IgD-negative memory B cell (primary cell): Measurements from ENCODE around the gene GCG. TPM values are rescaled to one million over a fixed set of nuclear protein-coding genes. Genes with fewer than 3 reads are reported as not detected.

Experiments
- H3K27ac Mint-ChIP-seq, 3 donors: one replicate each; pipeline ENCODE4 v1.8.0; 2020 to 2022; ENCODE audit warnings: mild to moderate bottlenecking in 3 of 3, mixed read lengths in 3 of 3, moderate library complexity in 1 of 3
- H3K27me3 Mint-ChIP-seq: one replicate; pipeline ENCODE4 v1.8.0; 2021; ENCODE audit warnings: mixed read lengths
- H3K36me3 Mint-ChIP-seq: one replicate; pipeline ENCODE4 v1.8.0; 2020; ENCODE audit warnings: mild to moderate bottlenecking, mixed read lengths
- H3K4me1 Mint-ChIP-seq, 3 donors: one replicate each; pipeline ENCODE4 v1.8.0; 2020 to 2022; ENCODE audit warnings: mixed read lengths in 3 of 3, mild to moderate bottlenecking in 1 of 3
- H3K4me3 Mint-ChIP-seq, 4 donors: one replicate each; pipeline ENCODE4 v1.8.0; 2020 to 2022; ENCODE audit warnings: mild to moderate bottlenecking in 4 of 4, mixed read lengths in 4 of 4, moderate library complexity in 3 of 4
- H3K9me3 Mint-ChIP-seq, 3 donors: one replicate each; pipeline ENCODE4 v1.8.0; 2020 to 2021; ENCODE audit warnings: mixed read lengths in 3 of 3, mild to moderate bottlenecking in 1 of 3
- polyA plus RNA-seq: library from polyadenylated mRNA; unstranded; fragments of 300-500 nt; fragmentation: Illumina TruSeq; gene quantifications from one replicate; pipeline ENCODE4 v1.2.3, GENCODE V29; 2021

Gene GCG
- polyA plus RNA-seq, 1 donor from 2014 or later = not detected

- Mint-ChIP-seq H3K9me3 (no peaks in the 10 kb centered on the region), H3K27ac (no peak overlapping the region), H3K4me1 (no peaks in the 10 kb centered on the region), H3K36me3 (peaks cover 1% of the 10 kb centered on the region), H3K27me3 (peaks cover 8% of the 10 kb centered on the region), H3K4me3 (no peak overlapping the region)
These were observed 14.7 kb upstream of the GCG start for GRCh38 chr2:162166745-162167144.

- Mint-ChIP-seq H3K4me3 (no peak overlapping the region), H3K4me1 (no peaks in the 10 kb centered on the region), H3K36me3 (peaks cover 1% of the 10 kb centered on the region), H3K27me3 (peaks cover 9% of the 10 kb centered on the region), H3K9me3 (no peaks in the 10 kb centered on the region), H3K27ac (no peak overlapping the region)
These were observed 14.1 kb upstream of the GCG start for GRCh38 chr2:162166174-162166573.

GRCh38 chr2:162164802-162165201 is 12.8 kb upstream of the GCG start:
- H3K4me3 Mint-ChIP-seq = no peak overlapping the region
- H3K9me3 Mint-ChIP-seq = no peaks in the 10 kb centered on the region
- H3K36me3 Mint-ChIP-seq = peaks cover 1% of the 10 kb centered on the region
- H3K4me1 Mint-ChIP-seq = no peaks in the 10 kb centered on the region
- no peak overlapping the region for H3K27ac Mint-ChIP-seq
- peaks cover 10% of the 10 kb centered on the region for H3K27me3 Mint-ChIP-seq

GRCh38 chr2:162159446-162159845 is 7.4 kb upstream of the GCG start:
- no peaks in the 10 kb centered on the region for H3K36me3 Mint-ChIP-seq
- peak overlapping the region in 1 of 3 donors; percentile 65 for H3K27ac Mint-ChIP-seq
- no peaks in the 10 kb centered on the region for H3K9me3 Mint-ChIP-seq
- peaks cover 15% of the 10 kb centered on the region for H3K27me3 Mint-ChIP-seq
- peaks cover 0 to 5% (median 0%) of the 10 kb centered on the region in 3 donors for H3K4me1 Mint-ChIP-seq
- H3K4me3 Mint-ChIP-seq = no peak overlapping the region

GRCh38 chr2:162156149-162156548 is 4.1 kb upstream of the GCG start:
- Mint-ChIP-seq H3K27me3 (peaks cover 11% of the 10 kb centered on the region), H3K4me3 (no peak overlapping the region), H3K9me3 (no peaks in the 10 kb centered on the region), H3K4me1 (peaks cover 0 to 5% (median 1%) of the 10 kb centered on the region in 3 donors), H3K36me3 (no peaks in the 10 kb centered on the region), H3K27ac (no peak overlapping the region)

GRCh38 chr2:162155093-162155492 is 3.0 kb upstream of the GCG start:
- peaks cover 0 to 5% (median 1%) of the 10 kb centered on the region in 3 donors for H3K4me1 Mint-ChIP-seq
- H3K27ac Mint-ChIP-seq = no peak overlapping the region
- H3K27me3 Mint-ChIP-seq = peaks cover 11% of the 10 kb centered on the region
- H3K9me3 Mint-ChIP-seq = no peaks in the 10 kb centered on the region
- no peaks in the 10 kb centered on the region for H3K36me3 Mint-ChIP-seq
- no peak overlapping the region for H3K4me3 Mint-ChIP-seq

- Mint-ChIP-seq H3K27ac (peak overlapping the region in 1 of 3 donors; percentile 13), H3K27me3 (peaks cover 7% of the 10 kb centered on the region), H3K9me3 (no peaks in the 10 kb centered on the region), H3K4me1 (peaks cover 0 to 5% (median 1%) of the 10 kb centered on the region in 3 donors), H3K4me3 (no peak overlapping the region), H3K36me3 (no peaks in the 10 kb centered on the region)
These were observed 1.7 kb upstream of the GCG start for GRCh38 chr2:162153608-162154224.

- Mint-ChIP-seq H3K4me3 (no peak overlapping the region), H3K4me1 (peaks cover 0 to 1% (median 0%) of the 10 kb centered on the region in 3 donors), H3K36me3 (no peaks in the 10 kb centered on the region), H3K27me3 (peaks cover 11% of the 10 kb centered on the region), H3K27ac (no peak overlapping the region), H3K9me3 (no peaks in the 10 kb centered on the region)
These were observed 2.1 kb downstream of the GCG start for GRCh38 chr2:162149940-162150339.

- Mint-ChIP-seq H3K36me3 (no peaks in the 10 kb centered on the region), H3K27ac (no peak overlapping the region), H3K9me3 (no peaks in the 10 kb centered on the region), H3K4me3 (no peak overlapping the region), H3K27me3 (peaks cover 8% of the 10 kb centered on the region), H3K4me1 (peaks cover 0 to 1% (median 0%) of the 10 kb centered on the region in 3 donors)
These were observed 2.6 kb downstream of the GCG start for GRCh38 chr2:162149466-162149865.

GRCh38 chr2:162148956-162149355 is 3.1 kb downstream of the GCG start:
- Mint-ChIP-seq H3K9me3 (no peaks in the 10 kb centered on the region), H3K4me3 (no peak overlapping the region), H3K27me3 (peaks cover 10% of the 10 kb centered on the region), H3K27ac (no peak overlapping the region), H3K36me3 (no peaks in the 10 kb centered on the region), H3K4me1 (peaks cover 0 to 1% (median 0%) of the 10 kb centered on the region in 3 donors)

- peaks cover 10% of the 10 kb centered on the region for H3K27me3 Mint-ChIP-seq
- H3K4me1 Mint-ChIP-seq = no peaks in the 10 kb centered on the region
- H3K4me3 Mint-ChIP-seq = no peak overlapping the region
- H3K36me3 Mint-ChIP-seq = no peaks in the 10 kb centered on the region
- peaks cover 0 to 1% (median 0%) of the 10 kb centered on the region in 3 donors for H3K9me3 Mint-ChIP-seq
- no peak overlapping the region for H3K27ac Mint-ChIP-seq
These were observed 8.1 kb downstream of the GCG start for GRCh38 chr2:162143969-162144368.

- Mint-ChIP-seq H3K27ac (peak overlapping the region in 1 of 3 donors; percentile 86), H3K9me3 (peaks cover 0 to 1% (median 0%) of the 10 kb centered on the region in 3 donors), H3K4me1 (no peaks in the 10 kb centered on the region), H3K4me3 (no peak overlapping the region), H3K36me3 (no peaks in the 10 kb centered on the region), H3K27me3 (peaks cover 5% of the 10 kb centered on the region)
These were observed 13.7 kb downstream of the GCG start for GRCh38 chr2:162138310-162138709.

GRCh38 chr2:162127422-162127821 is 24.6 kb downstream of the GCG start:
- Mint-ChIP-seq H3K27me3 (no peaks in the 10 kb centered on the region), H3K9me3 (no peaks in the 10 kb centered on the region), H3K4me3 (no peak overlapping the region), H3K27ac (no peak overlapping the region), H3K36me3 (no peaks in the 10 kb centered on the region), H3K4me1 (peaks cover 10 to 12% (median 12%) of the 10 kb centered on the region in 3 donors)

- Mint-ChIP-seq H3K9me3 (no peaks in the 10 kb centered on the region), H3K27ac (peak overlapping the region in 2 of 3 donors; percentile 5 to 24), H3K36me3 (no peaks in the 10 kb centered on the region), H3K4me3 (no peak overlapping the region), H3K4me1 (peaks cover 10 to 12% (median 12%) of the 10 kb centered on the region in 3 donors), H3K27me3 (no peaks in the 10 kb centered on the region)
These were observed 25.5 kb downstream of the GCG start for GRCh38 chr2:162126527-162126926.

- Mint-ChIP-seq H3K36me3 (no peaks in the 10 kb centered on the region), H3K27ac (peak overlapping the region in 2 of 3 donors; percentile 5 to 24), H3K27me3 (no peaks in the 10 kb centered on the region), H3K4me1 (peaks cover 10 to 12% (median 12%) of the 10 kb centered on the region in 3 donors), H3K9me3 (no peaks in the 10 kb centered on the region), H3K4me3 (no peak overlapping the region)
These were observed 25.9 kb downstream of the GCG start for GRCh38 chr2:162126111-162126519.

- no peaks in the 10 kb centered on the region for H3K27me3 Mint-ChIP-seq
- no peak overlapping the region for H3K27ac Mint-ChIP-seq
- no peak overlapping the region for H3K4me3 Mint-ChIP-seq
- no peaks in the 10 kb centered on the region for H3K9me3 Mint-ChIP-seq
- peaks cover 10 to 12% (median 12%) of the 10 kb centered on the region in 3 donors for H3K4me1 Mint-ChIP-seq
- no peaks in the 10 kb centered on the region for H3K36me3 Mint-ChIP-seq
These were observed 26.9 kb downstream of the GCG start for GRCh38 chr2:162125138-162125537.
